Liver (tissue), 9 donors: ENCODE measurements around the gene PLP1. TPM values are rescaled to one million over a fixed set of nuclear protein-coding genes. Genes with fewer than 3 reads are reported as not detected.

Source experiments
- DNase-seq: peaks from one replicate; pipeline ENCODE4 v3.0.0-alpha.2; 2017; ENCODE audit warnings: low spot score
- H3K27ac ChIP-seq, 2 donors: one replicate each; pipeline ENCODE4 v1.7.0; 2013; ENCODE audit warnings: inconsistent platforms in 2 of 2, low read length in 2 of 2, control low read depth in 1 of 2, low read depth in 1 of 2, mild to moderate bottlenecking in 1 of 2
- H3K27me3 ChIP-seq, 4 donors: one replicate each; pipeline versions ENCODE4 v1.6.1 to v1.7.0; 2013; ENCODE audit warnings: low read length in 3 of 4, inconsistent platforms in 1 of 4, mild to moderate bottlenecking in 1 of 4, moderate library complexity in 1 of 4; ENCODE audit not compliant: control insufficient read depth in 4 of 4, insufficient read depth in 4 of 4
- H3K36me3 ChIP-seq, 4 donors: one replicate each; pipeline versions ENCODE4 v1.6.1 to v1.7.0; 2013; ENCODE audit warnings: low read length in 3 of 4, mild to moderate bottlenecking in 3 of 4, low read depth in 1 of 4, moderate library complexity in 1 of 4; ENCODE audit not compliant: control insufficient read depth in 4 of 4, insufficient read depth in 3 of 4
- H3K4me1 ChIP-seq, 4 donors: one replicate each; pipeline versions ENCODE4 v1.6.1 to v1.7.0; 2013; ENCODE audit warnings: low read length in 3 of 4, mild to moderate bottlenecking in 3 of 4, moderate library complexity in 1 of 4; ENCODE audit not compliant: control insufficient read depth in 4 of 4, insufficient read depth in 4 of 4
- H3K4me3 ChIP-seq, 3 donors: one replicate each; pipeline versions ENCODE4 v1.6.1 to v1.7.0; 2013; ENCODE audit warnings: low read length in 3 of 3, control low read depth in 1 of 3, low read depth in 1 of 3, mild to moderate bottlenecking in 1 of 3
- H3K9ac ChIP-seq, 2 donors: one replicate each; pipeline ENCODE4 v1.7.0; 2013; ENCODE audit warnings: low read length in 2 of 2, mild to moderate bottlenecking in 2 of 2, moderate library complexity in 2 of 2, control low read depth in 1 of 2, low read depth in 1 of 2
- H3K9me3 ChIP-seq, 4 donors: one replicate each; pipeline versions ENCODE4 v1.6.1 to v1.7.0; 2013; ENCODE audit warnings: low read length in 3 of 4; ENCODE audit not compliant: control insufficient read depth in 4 of 4
- CTCF ChIP-seq: fragments of 150-350 bp; IDR thresholded peaks from 2 replicates; pipeline ENCODE4 v1.5.1; 2017; ENCODE audit warnings: improper control_type of control experiment, low read depth, low read length; ENCODE audit not compliant: missing input control
- EGR1 ChIP-seq, 2 donors: IDR thresholded peaks; 2 replicates each; pipeline ENCODE4 v1.6.1; 2016 to 2018; ENCODE audit warnings: antibody characterized with exemption in 2 of 2, low read depth in 2 of 2
- GABPA ChIP-seq, 2 donors: IDR thresholded peaks in 1 of 2; conservative IDR thresholded peaks in 1 of 2; 2 replicates each; pipeline ENCODE4 v1.6.1; 2016; ENCODE audit warnings: antibody characterized with exemption in 2 of 2, mild to moderate bottlenecking in 1 of 2, moderate library complexity in 1 of 2
- HNF4G ChIP-seq: IDR thresholded peaks from 2 replicates; pipeline ENCODE4 v1.6.1; 2016; ENCODE audit warnings: antibody characterized with exemption
- JUND ChIP-seq, 2 donors: IDR thresholded peaks; 2 replicates each; pipeline ENCODE4 v1.6.1; 2016; ENCODE audit warnings: antibody characterized with exemption in 2 of 2
- NR2F2 ChIP-seq: IDR thresholded peaks from 2 replicates; pipeline ENCODE4 v1.6.1; 2016; ENCODE audit warnings: antibody characterized with exemption
- RAD21 ChIP-seq, 2 donors: IDR thresholded peaks; 2 replicates each; pipeline ENCODE4 v1.6.1; 2016; ENCODE audit warnings: antibody characterized with exemption in 2 of 2, mild to moderate bottlenecking in 2 of 2
- RXRA ChIP-seq, 2 donors: IDR thresholded peaks; 2 replicates each; pipeline ENCODE4 v1.6.1; 2017 to 2018; ENCODE audit warnings: antibody characterized with exemption in 2 of 2, mild to moderate bottlenecking in 1 of 2
- TAF1 ChIP-seq: conservative IDR thresholded peaks from 2 replicates; pipeline ENCODE4 v1.6.1; 2016; ENCODE audit warnings: antibody characterized with exemption, mild to moderate bottlenecking
- YY1 ChIP-seq: IDR thresholded peaks from 2 replicates; pipeline ENCODE4 v1.6.1; 2016; ENCODE audit warnings: antibody characterized with exemption, mild to moderate bottlenecking
- WGBS: extraction: QIAGEN DNeasy Blood & Tissue Kit; methylation state at CpG from one replicate; pipeline ENCODE4 v1.1.7; 2013; 5-methylcytosine and 5-hydroxymethylcytosine counted together
- polyA plus RNA-seq, 2 donors: library from polyadenylated mRNA; stranded (reverse) in 1 of 2; unstranded in 1 of 2; fragments of 200-250 nt in 1 of 2; fragments of >200 nt in 1 of 2; fragmentation: Nextera tagmentation in 1 of 2; extraction: Ambion mirVana in 1 of 2; gene quantifications; one replicate each; pipeline versions ENCODE4 v1.2.1 to v1.2.3, GENCODE V29; 2013 to 2015
- total RNA-seq, 2 donors: library from RNA; depleted of rRNA; stranded (reverse); fragments of >200 nt; gene quantifications; one replicate each; pipeline ENCODE4 v1.2.3, GENCODE V29; 2014
- TF ChIP-seq, protein P1 (sequence below): IDR thresholded peaks from 2 replicates; pipeline ENCODE4 v1.6.1; 2016; ENCODE audit warnings: antibody characterized with exemption
- TF ChIP-seq, protein P2 (sequence below): IDR thresholded peaks from 2 replicates; pipeline ENCODE4 v1.6.1; 2016; ENCODE audit warnings: antibody characterized with exemption
- TF ChIP-seq, protein P3 (sequence below): IDR thresholded peaks from 2 replicates; pipeline ENCODE4 v1.6.1; 2016; ENCODE audit warnings: antibody characterized with exemption, mild to moderate bottlenecking
- donor health status: healthy.
- donor health status: healthy.
- donor health status: healthy.
- donor health status: healthy.
- donor health status: healthy.

Gene PLP1
- total and polyA plus RNA-seq, 4 donors: 0.09 to 0.81 (median 0.45) TPM

- TF ChIP-seq RXRA (IDR thresholded peaks at IDR 0.05) (no peak), EGR1 (IDR thresholded peaks at IDR 0.05; ENCODE audit: low read depth in 2 of 2) (no peak)
- TF ChIP-seq, protein P1, sequence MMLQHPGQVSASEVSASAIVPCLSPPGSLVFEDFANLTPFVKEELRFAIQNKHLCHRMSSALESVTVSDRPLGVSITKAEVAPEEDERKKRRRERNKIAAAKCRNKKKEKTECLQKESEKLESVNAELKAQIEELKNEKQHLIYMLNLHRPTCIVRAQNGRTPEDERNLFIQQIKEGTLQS: no peak
- TF ChIP-seq, protein P2, sequence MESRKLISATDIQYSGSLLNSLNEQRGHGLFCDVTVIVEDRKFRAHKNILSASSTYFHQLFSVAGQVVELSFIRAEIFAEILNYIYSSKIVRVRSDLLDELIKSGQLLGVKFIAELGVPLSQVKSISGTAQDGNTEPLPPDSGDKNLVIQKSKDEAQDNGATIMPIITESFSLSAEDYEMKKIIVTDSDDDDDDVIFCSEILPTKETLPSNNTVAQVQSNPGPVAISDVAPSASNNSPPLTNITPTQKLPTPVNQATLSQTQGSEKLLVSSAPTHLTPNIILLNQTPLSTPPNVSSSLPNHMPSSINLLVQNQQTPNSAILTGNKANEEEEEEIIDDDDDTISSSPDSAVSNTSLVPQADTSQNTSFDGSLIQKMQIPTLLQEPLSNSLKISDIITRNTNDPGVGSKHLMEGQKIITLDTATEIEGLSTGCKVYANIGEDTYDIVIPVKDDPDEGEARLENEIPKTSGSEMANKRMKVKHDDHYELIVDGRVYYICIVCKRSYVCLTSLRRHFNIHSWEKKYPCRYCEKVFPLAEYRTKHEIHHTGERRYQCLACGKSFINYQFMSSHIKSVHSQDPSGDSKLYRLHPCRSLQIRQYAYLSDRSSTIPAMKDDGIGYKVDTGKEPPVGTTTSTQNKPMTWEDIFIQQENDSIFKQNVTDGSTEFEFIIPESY: no peak
Observed at GRCh38 chrX:103730796-103731493, 45.7 kb upstream of the PLP1 start (continued).

- H3K36me3 ChIP-seq: no peaks in the 10 kb centered on the region
- H3K27ac ChIP-seq: no peak overlapping the region
- no peak overlapping the region for H3K9ac ChIP-seq
- H3K4me3 ChIP-seq: no peak overlapping the region
- DNase-seq: no peak
- H3K27me3 ChIP-seq: peaks cover 0 to 3% (median 0%) of the 10 kb centered on the region in 4 donors
- no peaks in the 10 kb centered on the region for H3K9me3 ChIP-seq
- H3K4me1 ChIP-seq: no peaks in the 10 kb centered on the region
- no peak for TF ChIP-seq RAD21 (IDR thresholded peaks at IDR 0.05)
- TF ChIP-seq YY1: no peak
- TF ChIP-seq HNF4G: no peak
- TF ChIP-seq GABPA (IDR thresholded peaks at IDR 0.05 in 1 of 2, conservative IDR thresholded peaks at IDR 0.05 in 1 of 2): no peak
- TF ChIP-seq, protein P1: no peak
- TF ChIP-seq, protein P3, sequence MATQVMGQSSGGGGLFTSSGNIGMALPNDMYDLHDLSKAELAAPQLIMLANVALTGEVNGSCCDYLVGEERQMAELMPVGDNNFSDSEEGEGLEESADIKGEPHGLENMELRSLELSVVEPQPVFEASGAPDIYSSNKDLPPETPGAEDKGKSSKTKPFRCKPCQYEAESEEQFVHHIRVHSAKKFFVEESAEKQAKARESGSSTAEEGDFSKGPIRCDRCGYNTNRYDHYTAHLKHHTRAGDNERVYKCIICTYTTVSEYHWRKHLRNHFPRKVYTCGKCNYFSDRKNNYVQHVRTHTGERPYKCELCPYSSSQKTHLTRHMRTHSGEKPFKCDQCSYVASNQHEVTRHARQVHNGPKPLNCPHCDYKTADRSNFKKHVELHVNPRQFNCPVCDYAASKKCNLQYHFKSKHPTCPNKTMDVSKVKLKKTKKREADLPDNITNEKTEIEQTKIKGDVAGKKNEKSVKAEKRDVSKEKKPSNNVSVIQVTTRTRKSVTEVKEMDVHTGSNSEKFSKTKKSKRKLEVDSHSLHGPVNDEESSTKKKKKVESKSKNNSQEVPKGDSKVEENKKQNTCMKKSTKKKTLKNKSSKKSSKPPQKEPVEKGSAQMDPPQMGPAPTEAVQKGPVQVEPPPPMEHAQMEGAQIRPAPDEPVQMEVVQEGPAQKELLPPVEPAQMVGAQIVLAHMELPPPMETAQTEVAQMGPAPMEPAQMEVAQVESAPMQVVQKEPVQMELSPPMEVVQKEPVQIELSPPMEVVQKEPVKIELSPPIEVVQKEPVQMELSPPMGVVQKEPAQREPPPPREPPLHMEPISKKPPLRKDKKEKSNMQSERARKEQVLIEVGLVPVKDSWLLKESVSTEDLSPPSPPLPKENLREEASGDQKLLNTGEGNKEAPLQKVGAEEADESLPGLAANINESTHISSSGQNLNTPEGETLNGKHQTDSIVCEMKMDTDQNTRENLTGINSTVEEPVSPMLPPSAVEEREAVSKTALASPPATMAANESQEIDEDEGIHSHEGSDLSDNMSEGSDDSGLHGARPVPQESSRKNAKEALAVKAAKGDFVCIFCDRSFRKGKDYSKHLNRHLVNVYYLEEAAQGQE: no peak
- no peak for TF ChIP-seq JUND (IDR thresholded peaks at IDR 0.05)
- WGBS: 76% methylated on average over 1 of the region's 1 CpG
Observed at GRCh38 chrX:103733017-103733416, 43.6 kb upstream of the PLP1 start.

DNA sequence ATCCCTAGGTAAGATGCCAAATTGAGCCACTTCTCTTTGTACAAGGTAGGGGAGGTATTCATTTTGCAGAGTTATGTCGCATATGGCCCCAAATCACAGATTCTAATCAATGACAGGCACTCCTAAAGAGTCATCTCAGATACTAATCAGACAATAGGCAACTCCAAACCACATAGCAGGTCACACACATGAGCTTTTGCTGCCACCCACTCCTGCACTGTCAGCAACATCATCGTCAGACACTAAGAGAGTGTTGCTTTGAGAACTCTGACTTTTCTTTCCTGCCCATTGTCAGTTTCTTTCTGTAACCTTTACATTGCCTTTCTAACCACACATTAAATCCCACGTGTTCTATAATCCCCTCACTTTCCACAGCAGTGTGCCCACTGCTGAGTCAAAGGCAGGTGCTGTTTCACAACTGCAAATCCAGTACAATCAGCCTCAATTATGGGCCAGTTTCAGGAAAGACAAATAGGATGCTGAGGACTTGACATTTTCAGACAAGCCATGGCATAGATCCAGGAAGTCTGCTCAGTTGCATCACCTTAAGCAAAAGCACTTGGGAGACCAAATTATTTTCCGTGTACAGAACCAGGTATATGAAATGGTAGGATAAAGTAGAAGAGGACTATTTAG, 42.4 kb upstream of the PLP1 start:
- Histone ChIP-seq H3K9ac (no peak overlapping the region), H3K9me3 (no peaks in the 10 kb centered on the region), H3K27me3 (no peaks in the 10 kb centered on the region), H3K36me3 (no peaks in the 10 kb centered on the region), H3K27ac (no peak overlapping the region), H3K4me3 (no peak overlapping the region), H3K4me1 (no peaks in the 10 kb centered on the region)
- 36% methylated on average over 4 of the region's 4 CpGs for WGBS
- DNase-seq: no peak
- TF ChIP-seq HNF4G (no peak), NR2F2 (no peak), TAF1 (no peak), RAD21 (IDR thresholded peaks at IDR 0.05) (no peak), CTCF (no peak), RXRA (IDR thresholded peaks at IDR 0.05) (no peak), GABPA (IDR thresholded peaks at IDR 0.05 in 1 of 2, conservative IDR thresholded peaks at IDR 0.05 in 1 of 2) (no peak)
- TF ChIP-seq, protein P3: no peak
- TF ChIP-seq, protein P2: no peak
